HFFc6 (cell line): ENCODE results near the gene PCDH9. TPM values are rescaled to one million over a fixed set of nuclear protein-coding genes. Genes with fewer than 3 reads are reported as not detected.
A peak's percentile ranks its signal among the peaks of the same experiment; 100 is the strongest.

Source experiments
- DNase-seq: peaks from one replicate; pipeline ENCODE4 v3.0.0-alpha.2; 2018
- H3K27ac Mint-ChIP-seq: 2 replicates; pipeline ENCODE4 v1.8.0; 2020; ENCODE audit warnings: mild to moderate bottlenecking, mixed read lengths
- H3K27me3 Mint-ChIP-seq: 2 replicates; pipeline ENCODE4 v1.8.0; 2021; ENCODE audit warnings: mild to moderate bottlenecking, moderate library complexity, mixed read lengths; ENCODE audit not compliant: insufficient read depth
- H3K36me3 Mint-ChIP-seq: 2 replicates; pipeline ENCODE4 v1.8.0; 2021; ENCODE audit warnings: low read depth, mixed read lengths
- H3K4me1 Mint-ChIP-seq: 2 replicates; pipeline ENCODE4 v1.8.0; 2020; ENCODE audit warnings: low read depth, mixed read lengths
- H3K4me3 Mint-ChIP-seq: 2 replicates; pipeline ENCODE4 v1.8.0; 2020; ENCODE audit warnings: mild to moderate bottlenecking, moderate library complexity, mixed read lengths
- H3K9me3 Mint-ChIP-seq: 2 replicates; pipeline ENCODE4 v1.8.0; 2020; ENCODE audit warnings: mild to moderate bottlenecking, mixed read lengths
- CTCF ChIP-seq: fragments of 200-600 bp; sonication (generic); IDR thresholded peaks from 2 replicates; pipeline ENCODE4 v1.5.0; 2021; ENCODE audit warnings: antibody characterized with exemption, mild to moderate bottlenecking
- total RNA-seq, 6 experiments: library from RNA; stranded (reverse); fragmentation: NEBNext Ultra II Directional; extraction: Animal tissue kit (Norgen Biotek cat#: 25700); gene quantifications; 2 replicates in 1 of 6; 3 replicates in 5 of 6; pipeline ENCODE4 v1.2.3, GENCODE V29; 2021

The PCDH9 gene
- total RNA-seq, 6 experiments from 2014 or later: 2.0 to 6.7 (median 2.6) TPM

- no peak for TF ChIP-seq CTCF
- Mint-ChIP-seq H3K4me1 (no peaks in the 10 kb centered on the region), H3K36me3 (no peaks in the 10 kb centered on the region), H3K27ac (no peak overlapping the region), H3K4me3 (no peak overlapping the region), H3K27me3 (peaks cover 7% of the 10 kb centered on the region; the same call in 1 of the 2 replicates), H3K9me3 (no peaks in the 10 kb centered on the region)
- DNase-seq: no peak
These were observed 186.2 kb downstream of the PCDH9 start for GRCh38 chr13:67043901-67044300.

GRCh38 chr13:67042556-67042955 is 187.6 kb downstream of the PCDH9 start:
- Mint-ChIP-seq H3K4me3 (no peak overlapping the region), H3K27me3 (peaks cover 7% of the 10 kb centered on the region; the same call in 1 of the 2 replicates), H3K27ac (no peak overlapping the region), H3K4me1 (no peaks in the 10 kb centered on the region), H3K9me3 (no peaks in the 10 kb centered on the region), H3K36me3 (no peaks in the 10 kb centered on the region)
- DNase-seq: no peak
- no peak for TF ChIP-seq CTCF

GRCh38 chr13:67036699-67037457 is 193.3 kb downstream of the PCDH9 start:
- H3K27me3 Mint-ChIP-seq: peaks cover 7% of the 10 kb centered on the region; the same call in 1 of the 2 replicates
- H3K27ac Mint-ChIP-seq: no peak overlapping the region
- DNase-seq: no peak
- H3K4me3 Mint-ChIP-seq: no peak overlapping the region
- TF ChIP-seq CTCF: no peak
- H3K4me1 Mint-ChIP-seq: no peaks in the 10 kb centered on the region
- no peaks in the 10 kb centered on the region for H3K36me3 Mint-ChIP-seq
- no peaks in the 10 kb centered on the region for H3K9me3 Mint-ChIP-seq

GRCh38 chr13:67033170-67033569 is 197.0 kb downstream of the PCDH9 start:
- H3K27me3 Mint-ChIP-seq: no peaks in the 10 kb centered on the region; the same call in 1 of the 2 replicates
- H3K27ac Mint-ChIP-seq: no peak overlapping the region
- H3K4me3 Mint-ChIP-seq: no peak overlapping the region
- H3K9me3 Mint-ChIP-seq: no peaks in the 10 kb centered on the region
- H3K4me1 Mint-ChIP-seq: no peaks in the 10 kb centered on the region
- no peak for TF ChIP-seq CTCF
- no peak for DNase-seq
- no peaks in the 10 kb centered on the region for H3K36me3 Mint-ChIP-seq

GRCh38 chr13:67023130-67023876 is 206.8 kb downstream of the PCDH9 start:
- Mint-ChIP-seq H3K4me3 (no peak overlapping the region), H3K36me3 (no peaks in the 10 kb centered on the region), H3K27me3 (no peaks in the 10 kb centered on the region), H3K9me3 (peaks cover 5% of the 10 kb centered on the region; the same call in 1 of the 2 replicates), H3K27ac (no peak overlapping the region), H3K4me1 (no peaks in the 10 kb centered on the region)
- peak; percentile 28 for DNase-seq
- no peak for TF ChIP-seq CTCF
